ENCODE results near the gene GET3. TPM values are rescaled to one million over a fixed set of nuclear protein-coding genes. Genes with fewer than 3 reads are reported as not detected.

The GET3 gene
- total and polyA plus RNA-seq, 2 donors (not counting 3 experiments of a cell fraction or from before 2014, with no cell fraction given): 74.8 to 197 TPM

DNA sequence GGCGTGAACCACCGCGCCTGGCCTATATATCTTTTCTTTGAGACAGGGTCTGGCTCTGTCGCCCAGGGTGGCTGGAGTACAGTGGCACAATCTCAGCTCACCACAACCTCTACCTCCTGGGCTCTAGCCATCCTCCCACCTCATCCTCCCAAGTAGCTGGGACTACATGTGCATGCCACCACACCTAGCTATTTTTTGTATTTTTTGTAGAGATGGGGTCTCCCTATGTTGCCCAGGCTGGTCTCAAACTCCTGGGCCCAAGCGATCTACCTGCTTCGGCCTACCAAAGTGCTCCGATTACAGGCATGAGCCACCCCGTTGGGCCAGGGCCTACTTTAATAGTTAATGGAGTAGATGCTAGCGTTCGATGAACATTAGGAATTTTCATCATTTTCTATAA lies 17.0 kb upstream of the GET3 start:
- TF ChIP-seq GATA2 (IDR thresholded peaks at IDR 0.05; ENCODE audit: insufficient read depth, insufficient read length, low read depth, low read length) (no peak), POLR2AphosphoS5 (IDR thresholded peaks at IDR 0.05; ENCODE audit: insufficient read depth, low read depth, low read length) (no peak), EZH2 (IDR thresholded peaks at IDR 0.05; ENCODE audit: borderline replicate concordance, low read depth, low read length, severe bottlenecking) (no peak), JUN (IDR thresholded peaks at IDR 0.05; ENCODE audit: borderline replicate concordance, insufficient read depth, insufficient read length, low read depth) (no peak), MYC (IDR thresholded peaks at IDR 0.05; ENCODE audit: low read depth, low read length) (no peak)
- Histone ChIP-seq H3K27me3 (ENCODE audit: control insufficient read depth in 2 of 2, insufficient read depth in 2 of 2, low read length in 2 of 2) (no peaks in the 10 kb centered on the region), H3K9me1 (replicated peaks; ENCODE audit: control insufficient read depth, extremely low read depth, insufficient read depth, low read length) (no peaks in the 10 kb centered on the region), H3K36me3 (ENCODE audit: control insufficient read depth in 2 of 2, extremely low read depth in 1 of 2, insufficient read depth in 2 of 2, low read length in 2 of 2) (peaks cover 9 to 16% of the 10 kb centered on the region in 2 experiments), H4K20me1 (replicated peaks; ENCODE audit: control insufficient read depth, extremely low read depth, insufficient read depth, low read length) (no peaks in the 10 kb centered on the region), H3K4me2 (ENCODE audit: insufficient read depth, low read length) (peak overlapping the region; percentile 81), H3K4me1 (ENCODE audit: control insufficient read depth, extremely low read depth, insufficient read depth, low read length) (peaks cover 10% of the 10 kb centered on the region), H3K9ac (replicated peaks; ENCODE audit: extremely low read depth, insufficient read depth, low read length) (peak overlapping the region; percentile 78), H3K9me3 (replicated peaks; ENCODE audit: control insufficient read depth, insufficient read depth, low read length) (no peaks in the 10 kb centered on the region), H3K4me3 (replicated peaks in 1 of 3; ENCODE audit: insufficient read depth in 1 of 3, low read depth in 1 of 3, low read length in 3 of 3) (peak overlapping the region in 2 of 3 experiments; percentile 62 to 88), H3K27ac (ENCODE audit: insufficient read depth, low read depth, low read length) (no peak overlapping the region), H3K79me2 (ENCODE audit: control insufficient read depth, insufficient read depth, low read length) (peaks cover 72% of the 10 kb centered on the region), H2AFZ (ENCODE audit: low read depth, low read length) (no peak overlapping the region)
- ChIA-PET POLR2A (interaction anchor here (0.6 kb wide), 1 partner anchor 21 kb away, joined by 5 read pairs; no protein-coding TSS in a partner anchor), CTCF (interaction anchor here (0.9 to 4.5 kb wide), 3 partner anchors 37 to 128 kb away, joined by 3 to 38 read pairs (median 5); no protein-coding TSS in a partner anchor)
- no TSS peak for BruUV-seq (replicated peaks)
- dilution Hi-C loops (cut with MboI; ENCODE audit: extremely low pct_ligation_motif_present, low sequenced_read_pairs) (no loop called here), intact Hi-C loops (cut with micrococcal nuclease) (loop anchor here (5.0 kb wide), 1 partner anchor 377 kb away; no protein-coding TSS in a partner anchor)
- FAIRE-seq (no peak), DNase-seq (ENCODE audit: low read depth, low spot score) (no peak)

DNA sequence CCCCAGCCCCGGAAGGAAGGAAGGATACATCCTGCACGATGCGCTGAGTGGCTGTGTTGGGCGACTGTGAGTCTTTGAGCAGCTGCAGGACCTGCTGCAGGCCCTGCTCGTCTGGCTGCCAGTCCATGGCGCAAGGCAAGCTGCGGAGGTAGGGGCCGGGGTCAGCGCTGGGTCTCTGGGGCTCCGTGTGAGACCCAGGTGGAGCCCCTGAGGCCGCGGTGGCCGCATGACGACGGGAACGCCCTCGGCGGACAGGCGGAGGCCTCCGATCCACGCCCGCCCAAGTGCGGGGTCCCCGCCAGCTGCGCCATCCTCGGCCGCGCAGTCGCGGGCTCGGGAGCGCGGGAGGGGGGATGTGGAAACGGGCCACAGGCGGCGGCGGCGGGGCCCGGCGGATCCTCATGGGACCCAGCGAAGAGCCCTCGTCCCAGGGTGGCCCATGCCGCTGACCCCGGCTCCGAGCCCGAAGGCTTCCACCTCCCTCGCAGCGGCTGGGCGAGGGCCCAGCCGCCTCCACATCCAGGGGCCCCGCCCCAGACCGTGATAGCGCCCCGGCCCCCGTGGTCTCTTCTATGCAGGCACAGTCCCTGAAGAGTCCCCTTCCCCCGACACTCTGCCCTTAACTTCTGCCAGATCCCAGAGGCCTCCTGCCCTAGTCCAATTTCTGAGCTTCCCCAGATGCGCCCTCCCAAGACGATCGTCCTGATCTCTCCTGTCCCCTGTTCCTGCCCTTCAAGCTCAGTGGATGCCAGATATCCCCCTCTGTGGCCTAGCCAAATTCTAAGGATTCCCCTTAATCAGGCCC lies 16.2 kb upstream of the GET3 start:
- peaks cover 66% of the 10 kb centered on the region for H3K79me2 ChIP-seq (ENCODE audit: control insufficient read depth, insufficient read depth, low read length)
- no peak for DNase-seq (ENCODE audit: low read depth, low spot score)
- H3K9me3 ChIP-seq (replicated peaks; ENCODE audit: control insufficient read depth, insufficient read depth, low read length): no peaks in the 10 kb centered on the region
- H3K4me1 ChIP-seq (ENCODE audit: control insufficient read depth, extremely low read depth, insufficient read depth, low read length): peaks cover 10% of the 10 kb centered on the region
- ChIA-PET POLR2A (interaction anchor here (0.6 to 3.2 kb wide), 3 partner anchors 13 to 71 kb away, joined by 5 to 14 read pairs (median 6); partner anchors contain the start of genes JUNB and TRIR), CTCF (interaction anchor here (0.9 to 4.5 kb wide), 9 partner anchors 10 to 127 kb away, joined by 3 to 38 read pairs (median 5); no protein-coding TSS in a partner anchor)
- FAIRE-seq: no peak
- H3K4me2 ChIP-seq (ENCODE audit: insufficient read depth, low read length): peak overlapping the region; percentile 81
- H3K9me1 ChIP-seq (replicated peaks; ENCODE audit: control insufficient read depth, extremely low read depth, insufficient read depth, low read length): no peaks in the 10 kb centered on the region
- H3K36me3 ChIP-seq (ENCODE audit: control insufficient read depth in 2 of 2, extremely low read depth in 1 of 2, insufficient read depth in 2 of 2, low read length in 2 of 2): peaks cover 5 to 12% of the 10 kb centered on the region in 2 experiments
- TF ChIP-seq POLR2A (IDR thresholded peaks at IDR 0.05; ENCODE audit: low read depth, low read length) (peak; percentile 38), MYC (IDR thresholded peaks at IDR 0.05; ENCODE audit: low read depth, low read length) (no peak), POLR2AphosphoS5 (IDR thresholded peaks at IDR 0.05; ENCODE audit: insufficient read depth, low read depth, low read length) (peak; percentile 39), EZH2 (IDR thresholded peaks at IDR 0.05; ENCODE audit: borderline replicate concordance, low read depth, low read length, severe bottlenecking) (no peak), GATA2 (IDR thresholded peaks at IDR 0.05; ENCODE audit: insufficient read depth, insufficient read length, low read depth, low read length) (no peak), FOS (IDR thresholded peaks at IDR 0.05; ENCODE audit: borderline replicate concordance, insufficient read depth, low read length) (no peak), JUN (IDR thresholded peaks at IDR 0.05; ENCODE audit: borderline replicate concordance, insufficient read depth, insufficient read length, low read depth) (no peak)
- TF ChIP-seq, protein P1, sequence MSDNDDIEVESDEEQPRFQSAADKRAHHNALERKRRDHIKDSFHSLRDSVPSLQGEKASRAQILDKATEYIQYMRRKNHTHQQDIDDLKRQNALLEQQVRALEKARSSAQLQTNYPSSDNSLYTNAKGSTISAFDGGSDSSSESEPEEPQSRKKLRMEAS (IDR thresholded peaks at IDR 0.05; ENCODE audit: insufficient read depth, insufficient read length): no peak
- TF ChIP-seq, protein P2, sequence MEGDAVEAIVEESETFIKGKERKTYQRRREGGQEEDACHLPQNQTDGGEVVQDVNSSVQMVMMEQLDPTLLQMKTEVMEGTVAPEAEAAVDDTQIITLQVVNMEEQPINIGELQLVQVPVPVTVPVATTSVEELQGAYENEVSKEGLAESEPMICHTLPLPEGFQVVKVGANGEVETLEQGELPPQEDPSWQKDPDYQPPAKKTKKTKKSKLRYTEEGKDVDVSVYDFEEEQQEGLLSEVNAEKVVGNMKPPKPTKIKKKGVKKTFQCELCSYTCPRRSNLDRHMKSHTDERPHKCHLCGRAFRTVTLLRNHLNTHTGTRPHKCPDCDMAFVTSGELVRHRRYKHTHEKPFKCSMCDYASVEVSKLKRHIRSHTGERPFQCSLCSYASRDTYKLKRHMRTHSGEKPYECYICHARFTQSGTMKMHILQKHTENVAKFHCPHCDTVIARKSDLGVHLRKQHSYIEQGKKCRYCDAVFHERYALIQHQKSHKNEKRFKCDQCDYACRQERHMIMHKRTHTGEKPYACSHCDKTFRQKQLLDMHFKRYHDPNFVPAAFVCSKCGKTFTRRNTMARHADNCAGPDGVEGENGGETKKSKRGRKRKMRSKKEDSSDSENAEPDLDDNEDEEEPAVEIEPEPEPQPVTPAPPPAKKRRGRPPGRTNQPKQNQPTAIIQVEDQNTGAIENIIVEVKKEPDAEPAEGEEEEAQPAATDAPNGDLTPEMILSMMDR (IDR thresholded peaks at IDR 0.05; ENCODE audit: extremely low read depth in 1 of 2, insufficient read depth in 1 of 2, low read depth in 1 of 2, low read length in 2 of 2): no peak
- intact Hi-C loops (cut with micrococcal nuclease) (loop anchor here (5.0 kb wide), 1 partner anchor 376 kb away; no protein-coding TSS in a partner anchor), dilution Hi-C loops (cut with MboI; ENCODE audit: extremely low pct_ligation_motif_present, low sequenced_read_pairs) (no loop called here)
- no peaks in the 10 kb centered on the region for H4K20me1 ChIP-seq (replicated peaks; ENCODE audit: control insufficient read depth, extremely low read depth, insufficient read depth, low read length)
- no TSS peak for BruUV-seq (replicated peaks)
- H3K4me3 ChIP-seq (replicated peaks in 1 of 3; ENCODE audit: insufficient read depth in 1 of 3, low read depth in 1 of 3, low read length in 3 of 3): peak overlapping the region; percentile 62 to 90 (median 88)
- H3K27ac ChIP-seq (ENCODE audit: insufficient read depth, low read depth, low read length): peak overlapping the region; percentile 57
- H2AFZ ChIP-seq (ENCODE audit: low read depth, low read length): no peak overlapping the region
- peak overlapping the region; percentile 78 for H3K9ac ChIP-seq (replicated peaks; ENCODE audit: extremely low read depth, insufficient read depth, low read length)
- no peaks in the 10 kb centered on the region for H3K27me3 ChIP-seq (ENCODE audit: control insufficient read depth in 2 of 2, insufficient read depth in 2 of 2, low read length in 2 of 2)

All from endothelial cell of umbilical vein (primary cell).